ENCODE results near the gene ADAMTS9. TPM values are rescaled to one million over a fixed set of nuclear protein-coding genes. Genes with fewer than 3 reads are reported as not detected.

ADAMTS9 gene
- polyA plus RNA-seq, 1 experiment: 0.16 TPM

- H3K36me3 ChIP-seq (ENCODE audit: control insufficient read depth, insufficient read depth, low read length): no peaks in the 10 kb centered on the region
- CTCF ChIA-PET: no interaction called here
- no peak overlapping the region for H3K4me3 ChIP-seq (ENCODE audit: low read depth, low read length)
- POLR2A ChIA-PET: no interaction called here
- H3K27me3 ChIP-seq (ENCODE audit: control insufficient read depth, insufficient read depth, low read length): no peaks in the 10 kb centered on the region
- no peak for DNase-seq (ENCODE audit: low read depth)
- TF ChIP-seq, protein P1, sequence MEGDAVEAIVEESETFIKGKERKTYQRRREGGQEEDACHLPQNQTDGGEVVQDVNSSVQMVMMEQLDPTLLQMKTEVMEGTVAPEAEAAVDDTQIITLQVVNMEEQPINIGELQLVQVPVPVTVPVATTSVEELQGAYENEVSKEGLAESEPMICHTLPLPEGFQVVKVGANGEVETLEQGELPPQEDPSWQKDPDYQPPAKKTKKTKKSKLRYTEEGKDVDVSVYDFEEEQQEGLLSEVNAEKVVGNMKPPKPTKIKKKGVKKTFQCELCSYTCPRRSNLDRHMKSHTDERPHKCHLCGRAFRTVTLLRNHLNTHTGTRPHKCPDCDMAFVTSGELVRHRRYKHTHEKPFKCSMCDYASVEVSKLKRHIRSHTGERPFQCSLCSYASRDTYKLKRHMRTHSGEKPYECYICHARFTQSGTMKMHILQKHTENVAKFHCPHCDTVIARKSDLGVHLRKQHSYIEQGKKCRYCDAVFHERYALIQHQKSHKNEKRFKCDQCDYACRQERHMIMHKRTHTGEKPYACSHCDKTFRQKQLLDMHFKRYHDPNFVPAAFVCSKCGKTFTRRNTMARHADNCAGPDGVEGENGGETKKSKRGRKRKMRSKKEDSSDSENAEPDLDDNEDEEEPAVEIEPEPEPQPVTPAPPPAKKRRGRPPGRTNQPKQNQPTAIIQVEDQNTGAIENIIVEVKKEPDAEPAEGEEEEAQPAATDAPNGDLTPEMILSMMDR (IDR thresholded peaks at IDR 0.05; ENCODE audit: insufficient read depth, low read depth, low read length): no peak
Measured at GRCh38 chr3:64659617-64659978, 28.2 kb downstream of the ADAMTS9 start.

DNA sequence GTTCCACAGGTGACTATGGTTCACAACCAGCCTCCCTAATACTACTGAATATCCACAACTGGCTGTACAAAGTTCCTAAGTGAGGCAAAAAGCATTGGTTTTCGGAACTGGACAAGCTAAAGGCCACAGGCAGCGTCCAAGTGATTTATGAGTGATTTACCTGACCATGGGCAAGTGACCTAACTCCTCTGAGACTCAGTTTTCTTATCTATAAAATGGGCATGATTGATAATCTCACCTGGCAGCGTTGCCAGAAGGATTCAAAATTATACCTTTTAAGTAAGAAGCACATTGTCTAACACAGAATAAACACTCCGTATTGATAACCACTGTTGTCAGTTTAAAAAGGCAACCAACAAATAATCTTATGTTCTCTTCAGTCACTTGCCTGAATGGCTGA lies 29.8 kb downstream of the ADAMTS9 start:
- DNase-seq (ENCODE audit: low read depth): no peak
- Histone ChIP-seq H3K36me3 (ENCODE audit: control insufficient read depth, insufficient read depth, low read length) (no peaks in the 10 kb centered on the region), H3K27me3 (ENCODE audit: control insufficient read depth, insufficient read depth, low read length) (no peaks in the 10 kb centered on the region), H3K4me3 (ENCODE audit: low read depth, low read length) (no peak overlapping the region)
- POLR2A ChIA-PET: no interaction called here
- TF ChIP-seq, protein P1 (IDR thresholded peaks at IDR 0.05; ENCODE audit: insufficient read depth, low read depth, low read length): no peak
- CTCF ChIA-PET: no interaction called here

DNA sequence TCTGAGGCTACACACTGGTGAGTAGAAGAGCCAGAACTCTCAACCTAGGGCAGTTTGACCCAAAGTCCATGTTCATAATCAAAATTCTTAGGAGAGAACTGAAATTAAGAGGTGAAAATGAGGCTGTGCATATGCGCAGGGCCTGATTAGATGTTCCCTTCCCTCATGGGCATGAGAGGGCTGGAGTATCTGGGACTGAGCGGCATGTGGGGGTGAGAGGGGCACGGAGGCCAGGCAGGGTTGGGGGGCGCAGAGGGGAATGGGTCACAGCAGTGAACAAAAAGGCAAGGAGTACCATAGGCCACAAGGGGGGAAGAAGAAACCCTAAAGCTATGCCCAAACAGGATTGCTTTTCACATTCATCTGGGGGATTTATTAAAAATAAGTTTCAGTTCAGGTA lies 31.3 kb downstream of the ADAMTS9 start:
- Histone ChIP-seq H3K36me3 (ENCODE audit: control insufficient read depth, insufficient read depth, low read length) (no peaks in the 10 kb centered on the region), H3K27me3 (ENCODE audit: control insufficient read depth, insufficient read depth, low read length) (no peaks in the 10 kb centered on the region), H3K4me3 (ENCODE audit: low read depth, low read length) (no peak overlapping the region)
- no peak for DNase-seq (ENCODE audit: low read depth)
- TF ChIP-seq, protein P1 (IDR thresholded peaks at IDR 0.05; ENCODE audit: insufficient read depth, low read depth, low read length): no peak
- ChIA-PET CTCF (interaction anchor here (0.8 to 1.0 kb wide), 2 partner anchors 9 to 590 kb away, joined by 3 read pairs; no protein-coding TSS in a partner anchor), POLR2A (no interaction called here)

- no peaks in the 10 kb centered on the region for H3K36me3 ChIP-seq (ENCODE audit: control insufficient read depth, insufficient read depth, low read length)
- ChIA-PET CTCF (no interaction called here), POLR2A (no interaction called here)
Measured at GRCh38 chr3:64655160-64655559, 32.6 kb downstream of the ADAMTS9 start.

GRCh38 chr3:64654013-64654412 lies 33.8 kb downstream of the ADAMTS9 start:
- ChIA-PET POLR2A (no interaction called here), CTCF (no interaction called here)
- TF ChIP-seq, protein P1 (IDR thresholded peaks at IDR 0.05; ENCODE audit: insufficient read depth, low read depth, low read length): no peak
- no peak overlapping the region for H3K4me3 ChIP-seq (ENCODE audit: low read depth, low read length)
- no peaks in the 10 kb centered on the region for H3K36me3 ChIP-seq (ENCODE audit: control insufficient read depth, insufficient read depth, low read length)
- H3K27me3 ChIP-seq (ENCODE audit: control insufficient read depth, insufficient read depth, low read length): no peaks in the 10 kb centered on the region
- no peak for DNase-seq (ENCODE audit: low read depth)

More at GRCh38 chr3:64655160-64655559, 32.6 kb downstream of the ADAMTS9 start:
- H3K27me3 ChIP-seq (ENCODE audit: control insufficient read depth, insufficient read depth, low read length): no peaks in the 10 kb centered on the region
- DNase-seq (ENCODE audit: low read depth): no peak
- TF ChIP-seq, protein P1 (IDR thresholded peaks at IDR 0.05; ENCODE audit: insufficient read depth, low read depth, low read length): no peak
- no peak overlapping the region for H3K4me3 ChIP-seq (ENCODE audit: low read depth, low read length)

Data from BJ (cell line).